Measurements from ENCODE around the gene KIZ. TPM values are rescaled to one million over a fixed set of nuclear protein-coding genes. Genes with fewer than 3 reads are reported as not detected.

Gene KIZ
- total RNA-seq, 2 experiments from 2014 or later: 31.1 to 33.8 TPM

DNA sequence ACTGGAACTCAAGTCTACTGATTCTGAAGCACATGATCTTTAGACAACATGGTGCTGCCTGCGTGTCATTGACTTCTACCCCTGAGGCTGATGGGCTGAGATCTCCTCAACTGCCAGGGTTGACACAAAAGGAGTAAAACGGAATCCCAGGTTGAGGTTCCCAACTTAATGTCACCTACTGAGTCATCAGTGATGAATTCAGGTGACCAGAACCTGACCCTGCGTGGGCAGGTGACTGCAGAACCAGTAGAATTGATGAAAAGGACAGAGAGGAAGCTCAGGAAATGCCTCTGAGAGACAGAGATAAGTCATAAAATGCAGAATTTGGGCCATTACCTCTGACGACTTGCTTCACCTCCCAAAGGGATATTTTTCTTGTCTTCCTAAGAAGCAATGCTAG, 7.7 kb upstream of the KIZ start:
- TF ChIP-seq CTCF (IDR thresholded peaks at IDR 0.05): no peak
- ChIA-PET CTCF (interaction anchor here (0.8 kb wide), 1 partner anchor 10 kb away, joined by 3 read pairs; no protein-coding TSS in a partner anchor), POLR2A (no interaction called here)
- Mint-ChIP-seq H3K36me3 (ENCODE audit: low read depth) (no peaks in the 10 kb centered on the region), H3K4me1 (ENCODE audit: low read depth) (no peaks in the 10 kb centered on the region), H3K27me3 (peaks cover 64% of the 10 kb centered on the region), H3K9me3 (no peaks in the 10 kb centered on the region), H3K4me3 (no peak overlapping the region), H3K27ac (no peak overlapping the region)
- no peak overlapping the region for H3K27ac ChIP-seq (ENCODE audit: low read depth in 1 of 2, low read length in 2 of 2)
- peaks cover 5 to 7% of the 10 kb centered on the region in 2 experiments for H3K27me3 ChIP-seq (ENCODE audit: control insufficient read depth in 1 of 2, insufficient read depth in 2 of 2, low read length in 2 of 2)
- H3K4me1 ChIP-seq (ENCODE audit: insufficient read depth, low read length): no peaks in the 10 kb centered on the region
- DNase-seq (no peak), ATAC-seq (ENCODE audit: poor library complexity) (no peak)
- intact Hi-C loops (cut with DNase I, micrococcal nuclease): no loop called here
- H3K4me3 ChIP-seq (ENCODE audit: low read length): no peak overlapping the region
- no peaks in the 10 kb centered on the region for H3K36me3 ChIP-seq (ENCODE audit: insufficient read depth, low read length)
- H3K9me3 ChIP-seq (ENCODE audit: control insufficient read depth in 1 of 2, insufficient read depth in 1 of 2, low read length in 2 of 2): no peaks in the 10 kb centered on the region

GRCh38 chr20:21118782-21119181, 7.1 kb upstream of the KIZ start:
- H3K27me3 ChIP-seq (ENCODE audit: control insufficient read depth in 1 of 2, insufficient read depth in 2 of 2, low read length in 2 of 2): peaks cover 3 to 5% of the 10 kb centered on the region in 2 experiments
- no peak overlapping the region for H3K4me3 Mint-ChIP-seq
- no peaks in the 10 kb centered on the region for H3K4me1 ChIP-seq (ENCODE audit: insufficient read depth, low read length)
- peaks cover 58% of the 10 kb centered on the region for H3K27me3 Mint-ChIP-seq
- H3K4me1 Mint-ChIP-seq (ENCODE audit: low read depth): no peaks in the 10 kb centered on the region
- DNase-seq (no peak), ATAC-seq (ENCODE audit: poor library complexity) (no peak)
- ChIA-PET POLR2A (no interaction called here), CTCF (no interaction called here)
- H3K36me3 ChIP-seq (ENCODE audit: insufficient read depth, low read length): no peaks in the 10 kb centered on the region
- no peaks in the 10 kb centered on the region for H3K9me3 ChIP-seq (ENCODE audit: control insufficient read depth in 1 of 2, insufficient read depth in 1 of 2, low read length in 2 of 2)
- H3K27ac ChIP-seq (ENCODE audit: low read depth in 1 of 2, low read length in 2 of 2): no peak overlapping the region
- no peaks in the 10 kb centered on the region for H3K9me3 Mint-ChIP-seq
- TF ChIP-seq CTCF (IDR thresholded peaks at IDR 0.05): no peak
- intact Hi-C loops (cut with DNase I, micrococcal nuclease): no loop called here
- no peak overlapping the region for H3K27ac Mint-ChIP-seq
- H3K36me3 Mint-ChIP-seq (ENCODE audit: low read depth): no peaks in the 10 kb centered on the region
- H3K4me3 ChIP-seq (ENCODE audit: low read length): no peak overlapping the region

DNA sequence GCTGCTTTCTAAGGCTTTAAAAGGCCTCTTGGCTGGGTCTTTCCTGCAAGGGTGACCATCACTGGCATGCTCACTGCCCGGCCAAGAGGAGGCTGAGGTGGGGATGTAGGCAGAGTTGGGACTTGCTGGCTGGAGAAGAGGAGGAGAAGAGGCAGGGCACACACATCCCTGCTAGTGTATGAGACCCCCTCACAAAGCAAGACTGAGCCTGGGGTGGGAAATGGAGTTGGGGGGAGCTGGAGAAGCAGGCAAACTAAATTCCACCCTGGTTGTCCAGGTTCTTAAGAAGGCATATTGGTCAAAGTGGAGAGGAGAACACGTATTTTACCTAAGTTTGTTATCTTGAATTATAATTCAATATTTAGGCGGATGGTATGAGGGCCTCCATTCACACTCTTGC, 1.7 kb upstream of the KIZ start:
- no peak for TF ChIP-seq CTCF (IDR thresholded peaks at IDR 0.05)
- ChIA-PET POLR2A (interaction anchor here (1.5 kb wide), 1 partner anchor 16 kb away, joined by 6 read pairs; no protein-coding TSS in a partner anchor), CTCF (no interaction called here)
- Histone ChIP-seq H3K4me3 (ENCODE audit: low read length) (no peak overlapping the region), H3K27me3 (ENCODE audit: control insufficient read depth in 1 of 2, insufficient read depth in 2 of 2, low read length in 2 of 2) (no peaks in the 10 kb centered on the region), H3K9me3 (ENCODE audit: control insufficient read depth in 1 of 2, insufficient read depth in 1 of 2, low read length in 2 of 2) (no peaks in the 10 kb centered on the region), H3K27ac (ENCODE audit: low read depth in 1 of 2, low read length in 2 of 2) (no peak overlapping the region), H3K36me3 (ENCODE audit: insufficient read depth, low read length) (no peaks in the 10 kb centered on the region), H3K4me1 (ENCODE audit: insufficient read depth, low read length) (peaks cover 14% of the 10 kb centered on the region)
- intact Hi-C loops (cut with DNase I, micrococcal nuclease): loop anchor here (1.0 to 10.0 kb wide), 4 partner anchors 21 to 411 kb away; partner anchors contain the start of gene RALGAPA2 (in 1 of the 2)
- H3K27me3 Mint-ChIP-seq: peaks cover 10% of the 10 kb centered on the region
- H3K4me3 Mint-ChIP-seq: peak overlapping the region; percentile 68
- ATAC-seq (ENCODE audit: poor library complexity) (no peak), DNase-seq (no peak)
- no peaks in the 10 kb centered on the region for H3K9me3 Mint-ChIP-seq
- H3K36me3 Mint-ChIP-seq (ENCODE audit: low read depth): peaks cover 5% of the 10 kb centered on the region
- H3K27ac Mint-ChIP-seq: no peak overlapping the region
- H3K4me1 Mint-ChIP-seq (ENCODE audit: low read depth): peaks cover 32% of the 10 kb centered on the region
